Measurements from ENCODE around the gene EDC3.
A peak's percentile ranks its signal among the peaks of the same experiment; 100 is the strongest.

Gene EDC3

DNA sequence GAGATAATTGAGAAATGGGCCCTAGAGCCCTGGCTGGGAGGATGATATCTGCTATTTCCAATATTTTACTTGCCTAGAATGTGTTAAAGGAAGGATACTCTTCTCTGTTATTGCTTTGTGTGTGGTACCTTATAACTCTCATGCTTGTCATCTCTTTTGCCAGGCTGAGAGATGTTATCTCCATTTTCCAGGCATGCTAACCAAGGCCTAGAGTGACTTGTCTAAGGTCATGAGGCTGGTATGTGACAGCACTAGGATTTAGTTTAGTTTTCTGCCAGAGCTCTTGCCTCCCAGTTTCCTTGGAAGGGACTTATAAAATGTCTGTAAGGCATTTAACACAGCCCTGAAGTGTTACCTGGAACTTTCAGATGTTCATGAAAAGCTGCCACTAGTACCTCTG is 78.8 kb downstream of the EDC3 start:
- TF ChIP-seq, protein P1, sequence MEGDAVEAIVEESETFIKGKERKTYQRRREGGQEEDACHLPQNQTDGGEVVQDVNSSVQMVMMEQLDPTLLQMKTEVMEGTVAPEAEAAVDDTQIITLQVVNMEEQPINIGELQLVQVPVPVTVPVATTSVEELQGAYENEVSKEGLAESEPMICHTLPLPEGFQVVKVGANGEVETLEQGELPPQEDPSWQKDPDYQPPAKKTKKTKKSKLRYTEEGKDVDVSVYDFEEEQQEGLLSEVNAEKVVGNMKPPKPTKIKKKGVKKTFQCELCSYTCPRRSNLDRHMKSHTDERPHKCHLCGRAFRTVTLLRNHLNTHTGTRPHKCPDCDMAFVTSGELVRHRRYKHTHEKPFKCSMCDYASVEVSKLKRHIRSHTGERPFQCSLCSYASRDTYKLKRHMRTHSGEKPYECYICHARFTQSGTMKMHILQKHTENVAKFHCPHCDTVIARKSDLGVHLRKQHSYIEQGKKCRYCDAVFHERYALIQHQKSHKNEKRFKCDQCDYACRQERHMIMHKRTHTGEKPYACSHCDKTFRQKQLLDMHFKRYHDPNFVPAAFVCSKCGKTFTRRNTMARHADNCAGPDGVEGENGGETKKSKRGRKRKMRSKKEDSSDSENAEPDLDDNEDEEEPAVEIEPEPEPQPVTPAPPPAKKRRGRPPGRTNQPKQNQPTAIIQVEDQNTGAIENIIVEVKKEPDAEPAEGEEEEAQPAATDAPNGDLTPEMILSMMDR (IDR thresholded peaks at IDR 0.05; ENCODE audit: low read depth, low read length, missing control alignments) = no peak
- no peak for DNase-seq (ENCODE audit: low read depth)
- H3K4me3 ChIP-seq (ENCODE audit: low read depth, low read length) = peak overlapping the region; percentile 99
- in situ Hi-C loops (cut with HindIII; ENCODE audit: low sequenced_read_pairs) = no loop called here

DNA sequence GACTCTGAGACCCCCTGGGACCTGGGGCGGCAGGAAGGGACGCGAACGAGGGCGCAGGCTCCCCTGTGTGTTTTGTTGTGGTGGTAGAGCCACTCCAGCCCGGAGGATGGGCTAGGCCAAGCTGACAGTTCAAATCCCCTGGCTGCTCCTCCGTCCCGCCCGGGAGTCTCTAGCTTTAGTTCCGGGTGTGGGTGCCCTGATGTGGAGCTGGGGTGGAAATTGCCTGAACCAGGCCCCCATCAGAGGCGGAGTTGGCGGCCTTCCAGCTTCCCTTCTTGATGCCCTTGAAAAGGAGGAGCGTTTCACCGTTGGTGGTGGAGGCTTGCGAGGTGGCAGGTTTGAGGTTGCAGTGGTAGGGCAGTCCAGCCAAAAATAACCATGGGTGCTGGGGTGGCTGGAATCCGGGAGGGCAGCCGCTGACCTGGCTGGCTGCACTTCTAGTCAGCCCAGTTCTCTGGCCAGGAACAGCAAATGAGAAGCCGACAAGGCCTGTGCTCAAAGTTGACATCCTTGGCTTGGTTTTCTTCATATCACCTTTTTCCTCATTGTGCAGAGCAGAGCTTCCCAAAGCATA is 79.4 kb downstream of the EDC3 start:
- in situ Hi-C loops (cut with HindIII; ENCODE audit: low sequenced_read_pairs) = no loop called here
- DNase-seq (ENCODE audit: low read depth) = no peak
- TF ChIP-seq, protein P1 (IDR thresholded peaks at IDR 0.05; ENCODE audit: low read depth, low read length, missing control alignments) = no peak
- peak overlapping the region; percentile 99 for H3K4me3 ChIP-seq (ENCODE audit: low read depth, low read length)

DNA sequence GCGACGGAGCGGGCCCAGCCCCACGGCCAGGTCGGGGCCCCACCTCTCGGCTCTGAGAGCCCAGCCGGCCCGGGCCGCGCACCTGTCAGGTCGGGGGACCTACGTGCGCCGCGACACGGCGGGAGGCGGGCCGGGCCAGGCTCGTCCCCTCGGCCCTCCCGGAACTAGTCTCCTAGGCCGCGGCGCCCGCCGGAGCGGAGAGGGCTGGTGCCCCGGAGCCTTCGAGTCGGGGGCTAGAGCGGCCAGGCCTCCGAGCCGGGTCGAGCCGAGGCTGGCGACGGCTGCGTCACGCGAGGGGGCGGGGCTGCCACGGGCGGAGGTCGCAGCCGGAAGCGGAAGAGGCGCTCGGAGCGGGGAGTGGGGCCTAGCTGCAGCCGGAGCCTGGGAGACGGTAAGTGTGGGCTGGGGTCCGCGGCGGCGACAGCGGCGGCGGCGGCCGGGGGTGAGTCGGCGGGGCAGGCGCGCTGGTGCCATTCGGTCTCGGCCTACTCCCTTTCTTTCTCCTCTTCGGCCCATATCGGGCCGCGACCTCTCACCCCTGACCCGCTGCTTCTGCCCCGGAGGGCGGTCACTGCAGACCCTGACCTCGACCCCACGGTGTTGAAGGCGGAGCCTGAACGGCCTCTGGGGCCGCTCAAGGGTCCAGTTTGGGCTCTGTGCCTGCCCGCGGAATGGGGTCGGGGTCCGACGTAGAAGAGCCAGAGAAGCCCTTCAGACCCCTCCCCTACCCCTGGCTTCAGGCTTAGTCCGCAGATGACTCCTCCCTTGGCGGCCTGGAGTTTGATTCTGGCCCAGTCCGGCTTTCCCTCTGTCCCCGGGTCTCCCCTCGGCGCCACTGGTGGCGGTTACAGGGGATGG is 80.1 kb downstream of the EDC3 start, which contains the start of gene CLK3:
Gene CLK3 (plus strand): TSS at position 329 of the 858 bp plus-strand sequence. CDS start 3,361 bp downstream, outside the sequence.
- TF ChIP-seq, protein P1 (IDR thresholded peaks at IDR 0.05; ENCODE audit: low read depth, low read length, missing control alignments) = no peak
- peak within 1 kb of the TSS; percentile 99 for H3K4me3 ChIP-seq (ENCODE audit: low read depth, low read length)
- in situ Hi-C loops (cut with HindIII; ENCODE audit: low sequenced_read_pairs) = no loop called here
- peak; percentile 79 for DNase-seq (ENCODE audit: low read depth)

DNA sequence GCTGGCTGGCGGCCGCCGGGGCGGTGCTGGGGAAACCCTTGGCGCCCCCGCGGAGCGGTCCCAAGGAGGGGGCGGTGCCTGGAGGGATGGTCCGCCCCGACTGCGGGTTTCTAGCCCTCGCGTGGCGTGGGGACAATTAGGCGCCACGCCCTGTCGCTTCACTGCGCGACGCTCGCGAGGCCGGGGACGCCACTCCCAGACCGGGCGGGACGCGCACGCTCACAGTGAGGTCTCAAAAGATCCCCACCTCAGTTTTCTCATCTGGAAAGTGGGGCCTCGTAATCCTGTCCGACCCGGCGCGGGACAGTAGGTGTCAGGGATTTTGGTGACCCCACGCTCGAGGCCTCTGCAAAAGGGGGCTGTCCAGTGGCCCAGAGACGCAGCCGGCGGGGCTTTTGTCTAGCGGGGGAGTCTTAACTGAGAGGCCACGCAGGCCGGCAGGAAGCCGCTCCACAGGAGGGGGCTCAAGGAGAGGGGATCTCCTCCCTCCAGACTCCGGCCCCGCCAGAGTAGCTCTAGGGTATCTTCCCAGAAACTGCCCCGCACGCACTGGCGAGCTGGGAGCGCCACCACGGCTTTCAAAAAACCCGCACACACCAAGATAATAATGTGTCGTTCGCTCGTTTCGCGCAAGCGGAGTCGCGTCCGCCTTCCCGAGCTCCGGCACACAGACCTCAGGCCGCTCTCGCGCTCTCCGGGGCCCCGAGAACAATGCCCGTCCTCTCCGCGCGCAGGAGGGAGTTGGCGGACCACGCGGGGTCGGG is 80.9 kb downstream of the EDC3 start:
- in situ Hi-C loops (cut with HindIII; ENCODE audit: low sequenced_read_pairs) = no loop called here
- no peak for DNase-seq (ENCODE audit: low read depth)
- peak overlapping the region; percentile 99 for H3K4me3 ChIP-seq (ENCODE audit: low read depth, low read length)
- TF ChIP-seq, protein P1 (IDR thresholded peaks at IDR 0.05; ENCODE audit: low read depth, low read length, missing control alignments) = no peak

DNA sequence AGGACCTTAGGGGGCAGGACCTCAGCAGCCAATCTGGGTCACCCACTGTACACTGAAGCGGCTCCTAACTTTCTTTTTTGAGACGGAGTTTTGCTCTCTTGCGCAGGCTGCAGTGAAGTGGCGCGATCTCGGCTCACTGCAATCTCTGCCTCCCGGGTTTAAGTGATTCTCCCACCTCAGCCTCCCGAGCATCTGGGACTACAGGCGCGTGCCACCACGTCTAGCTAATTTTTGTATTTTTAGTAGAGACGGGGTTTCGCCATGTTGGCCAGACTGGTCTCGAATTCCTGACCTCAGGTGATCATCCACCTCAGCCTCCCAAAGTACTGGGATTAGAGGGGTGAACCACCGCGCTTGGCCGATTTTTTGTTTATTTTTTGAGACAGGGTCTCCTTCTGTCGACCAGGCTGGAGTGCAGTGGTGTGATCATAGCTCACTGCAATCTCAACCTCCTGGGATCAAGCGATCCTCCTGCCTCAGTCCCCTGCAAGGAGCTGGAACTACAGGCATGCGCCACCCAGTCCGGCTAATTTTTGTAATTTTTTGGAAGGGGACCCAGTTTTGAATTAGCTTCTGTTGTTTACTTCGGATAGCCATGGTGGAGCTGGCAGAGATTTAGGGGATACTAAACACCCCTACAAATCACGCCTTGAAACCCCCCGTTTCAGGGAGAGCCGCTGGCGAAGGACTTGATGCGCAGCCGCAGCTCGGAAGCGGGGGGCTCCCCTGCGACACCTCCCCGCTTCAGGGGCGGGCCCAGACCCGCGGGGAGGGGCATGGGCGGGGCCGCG is 81.7 kb downstream of the EDC3 start:
- in situ Hi-C loops (cut with HindIII; ENCODE audit: low sequenced_read_pairs) = no loop called here
- H3K4me3 ChIP-seq (ENCODE audit: low read depth, low read length) = peak overlapping the region; percentile 99
- TF ChIP-seq, protein P1 (IDR thresholded peaks at IDR 0.05; ENCODE audit: low read depth, low read length, missing control alignments) = no peak
- no peak for DNase-seq (ENCODE audit: low read depth)

All from astrocyte of the cerebellum (primary cell).